HEK293T (cell line): ENCODE results near the gene THOC5.

Experiments
- ELF4 ChIP-seq: fragments of 450-650 bp; IDR thresholded peaks from 2 replicates; pipeline ENCODE4 v1.6.1; 2017; ENCODE audit warnings: antibody characterized with exemption
- FOXA1 ChIP-seq: fragments of 450-650 bp; IDR thresholded peaks from 2 replicates; pipeline ENCODE4 v1.6.1; 2016; ENCODE audit warnings: mild to moderate bottlenecking
- NFRKB ChIP-seq: fragments of 450-650 bp; IDR thresholded peaks from 2 replicates; pipeline ENCODE4 v1.6.1; 2016; ENCODE audit warnings: mild to moderate bottlenecking, moderate library complexity
- SUZ12 ChIP-seq: fragments of 450-650 bp; IDR thresholded peaks from 2 replicates; pipeline ENCODE4 v1.6.1; 2016; ENCODE audit warnings: mild to moderate bottlenecking
- ZNF384 ChIP-seq: fragments of 450-650 bp; IDR thresholded peaks from 2 replicates; pipeline ENCODE4 v1.6.1; 2016

DNA sequence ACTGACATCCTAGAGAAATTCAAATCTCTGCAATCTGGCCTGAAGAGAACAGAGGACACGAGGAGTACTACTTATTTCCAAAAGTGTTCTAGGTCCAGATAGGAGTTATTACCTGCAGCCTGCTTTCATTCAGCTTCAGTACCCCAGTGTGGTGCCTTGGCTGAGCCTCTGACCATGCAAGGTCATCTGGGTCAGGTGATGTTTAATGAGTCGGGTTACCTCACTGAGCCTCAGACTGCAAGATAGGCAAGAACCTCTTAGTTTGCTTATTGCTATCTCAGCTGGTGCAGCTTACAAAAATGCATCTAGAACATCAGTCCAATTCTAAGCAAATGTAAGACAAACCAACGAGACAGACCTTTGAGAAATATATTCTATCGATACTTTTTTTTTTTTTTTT is 40.4 kb upstream of the THOC5 start:
- TF ChIP-seq NFRKB = no peak
- no peak for TF ChIP-seq ZNF384
- TF ChIP-seq SUZ12 = no peak
- no peak for TF ChIP-seq FOXA1
- no peak for TF ChIP-seq ELF4
